DMS79 treated with DMSO at 0.1 percent for 48 hours (cell line): Measurements from ENCODE around the gene PCDHA8.
"Not testable (repeated sequence)": the region's sequence is repeated elsewhere in the genome, so short reads cannot be mapped to it uniquely, and the experiment has no call there.

Experiments
- DNase-seq: peaks from one replicate; lab custom pipeline; 2025; lab: John Stamatoyannopoulos, UW

PCDHA8 gene

GRCh38 chr5:140875085-140876065 lies 34.4 kb downstream of the PCDHA8 start, which contains the start of gene PCDHA12:
PCDHA12 (plus strand) TSS chr5:140875308; CDS start chr5:140875473, 165 bp downstream.
- DNase-seq: no peak

DNA sequence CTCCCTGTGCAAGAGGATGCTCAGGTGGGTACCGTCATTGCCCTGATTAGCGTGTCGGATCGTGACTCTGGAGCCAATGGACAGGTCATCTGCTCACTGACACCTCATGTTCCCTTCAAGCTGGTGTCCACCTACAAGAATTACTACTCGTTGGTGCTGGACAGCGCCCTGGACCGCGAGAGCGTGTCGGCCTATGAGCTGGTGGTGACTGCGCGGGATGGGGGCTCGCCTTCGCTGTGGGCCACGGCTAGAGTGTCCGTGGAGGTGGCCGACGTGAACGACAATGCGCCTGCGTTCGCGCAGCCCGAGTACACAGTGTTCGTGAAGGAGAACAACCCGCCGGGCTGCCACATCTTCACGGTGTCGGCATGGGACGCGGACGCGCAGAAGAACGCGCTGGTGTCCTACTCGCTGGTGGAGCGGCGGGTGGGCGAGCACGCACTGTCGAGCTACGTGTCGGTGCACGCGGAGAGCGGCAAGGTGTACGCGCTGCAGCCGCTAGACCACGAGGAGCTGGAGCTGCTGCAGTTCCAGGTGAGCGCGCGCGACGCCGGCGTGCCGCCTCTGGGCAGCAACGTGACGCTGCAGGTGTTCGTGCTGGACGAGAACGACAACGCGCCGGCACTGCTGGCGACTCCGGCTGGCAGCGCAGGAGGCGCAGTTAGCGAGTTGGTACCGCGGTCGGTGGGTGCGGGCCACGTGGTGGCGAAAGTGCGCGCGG lies 35.7 kb downstream of the PCDHA8 start:
- not testable (repeated sequence) for DNase-seq

DNA sequence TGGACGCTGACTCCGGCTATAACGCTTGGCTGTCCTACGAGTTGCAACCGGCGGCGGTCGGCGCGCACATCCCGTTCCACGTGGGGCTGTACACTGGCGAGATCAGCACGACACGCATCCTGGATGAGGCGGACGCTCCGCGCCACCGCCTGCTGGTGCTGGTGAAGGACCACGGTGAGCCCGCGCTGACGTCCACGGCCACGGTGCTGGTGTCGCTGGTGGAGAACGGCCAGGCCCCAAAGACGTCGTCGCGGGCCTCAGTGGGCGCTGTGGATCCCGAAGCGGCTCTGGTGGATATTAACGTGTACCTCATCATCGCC lies 36.2 kb downstream of the PCDHA8 start:
- DNase-seq: no peak

DNA sequence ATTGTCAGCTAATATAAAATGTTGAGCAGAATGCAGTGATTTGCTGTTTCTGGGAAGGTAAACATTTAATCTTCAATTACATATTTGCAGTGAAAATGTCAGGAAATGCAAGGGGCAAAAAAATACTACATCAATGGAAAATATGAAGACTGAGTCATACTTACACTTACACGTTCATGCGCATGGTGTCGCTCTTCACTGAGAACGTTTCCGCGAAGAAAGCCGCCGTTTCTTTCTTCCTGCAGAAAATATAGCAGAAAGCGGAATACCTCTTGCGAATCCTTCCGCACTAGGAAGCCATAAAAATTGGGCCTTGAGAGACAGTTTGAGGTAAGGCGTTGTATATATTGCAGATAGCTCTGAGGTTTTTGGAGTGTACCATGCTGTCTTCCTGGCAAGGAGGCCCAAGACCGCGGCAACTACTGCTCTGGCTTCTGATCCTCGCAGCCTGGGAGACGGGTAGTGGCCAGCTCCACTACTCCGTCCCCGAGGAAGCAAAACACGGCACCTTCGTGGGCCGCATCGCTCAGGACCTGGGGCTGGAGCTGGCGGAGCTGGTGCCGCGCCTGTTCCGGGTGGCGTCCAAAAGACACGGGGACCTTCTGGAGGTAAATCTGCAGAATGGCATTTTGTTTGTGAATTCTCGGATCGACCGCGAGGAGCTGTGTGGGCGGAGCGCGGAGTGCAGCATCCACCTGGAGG lies 41.1 kb downstream of the PCDHA8 start, which contains the start of gene PCDHA13:
Gene PCDHA13, plus strand, starts transcription at position 236 of the 702 bp plus-strand sequence. Its CDS starts 145 bp downstream, at position 381.
- DNase-seq: no peak

DNA sequence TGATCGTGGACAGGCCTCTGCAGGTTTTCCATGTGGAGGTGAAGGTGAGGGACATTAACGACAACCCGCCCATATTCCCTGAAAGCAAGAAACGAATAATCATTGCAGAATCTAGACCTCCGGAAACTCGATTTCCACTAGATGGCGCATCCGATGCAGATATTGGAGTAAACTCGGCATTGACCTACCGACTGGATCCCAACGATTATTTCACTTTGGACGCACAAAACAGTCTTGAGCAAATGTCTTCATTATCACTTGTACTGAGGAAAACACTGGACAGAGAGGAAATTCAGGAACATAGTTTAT lies 41.6 kb downstream of the PCDHA8 start:
- DNase-seq: no peak

DNA sequence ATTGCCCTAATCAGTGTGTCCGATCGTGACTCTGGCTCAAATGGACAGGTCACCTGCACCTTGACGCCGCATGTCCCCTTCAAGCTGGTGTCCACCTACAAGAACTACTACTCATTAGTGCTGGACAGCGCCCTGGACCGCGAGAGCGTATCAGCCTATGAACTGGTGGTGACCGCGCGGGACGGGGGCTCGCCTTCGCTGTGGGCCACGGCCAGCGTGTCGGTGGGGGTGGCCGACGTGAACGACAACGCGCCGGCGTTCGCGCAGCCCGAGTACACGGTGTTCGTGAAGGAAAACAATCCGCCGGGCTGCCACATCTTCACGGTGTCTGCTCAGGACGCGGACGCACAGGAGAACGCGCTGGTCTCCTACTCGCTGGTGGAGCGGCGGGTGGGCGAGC lies 42.4 kb downstream of the PCDHA8 start:
- DNase-seq: no peak

DNA sequence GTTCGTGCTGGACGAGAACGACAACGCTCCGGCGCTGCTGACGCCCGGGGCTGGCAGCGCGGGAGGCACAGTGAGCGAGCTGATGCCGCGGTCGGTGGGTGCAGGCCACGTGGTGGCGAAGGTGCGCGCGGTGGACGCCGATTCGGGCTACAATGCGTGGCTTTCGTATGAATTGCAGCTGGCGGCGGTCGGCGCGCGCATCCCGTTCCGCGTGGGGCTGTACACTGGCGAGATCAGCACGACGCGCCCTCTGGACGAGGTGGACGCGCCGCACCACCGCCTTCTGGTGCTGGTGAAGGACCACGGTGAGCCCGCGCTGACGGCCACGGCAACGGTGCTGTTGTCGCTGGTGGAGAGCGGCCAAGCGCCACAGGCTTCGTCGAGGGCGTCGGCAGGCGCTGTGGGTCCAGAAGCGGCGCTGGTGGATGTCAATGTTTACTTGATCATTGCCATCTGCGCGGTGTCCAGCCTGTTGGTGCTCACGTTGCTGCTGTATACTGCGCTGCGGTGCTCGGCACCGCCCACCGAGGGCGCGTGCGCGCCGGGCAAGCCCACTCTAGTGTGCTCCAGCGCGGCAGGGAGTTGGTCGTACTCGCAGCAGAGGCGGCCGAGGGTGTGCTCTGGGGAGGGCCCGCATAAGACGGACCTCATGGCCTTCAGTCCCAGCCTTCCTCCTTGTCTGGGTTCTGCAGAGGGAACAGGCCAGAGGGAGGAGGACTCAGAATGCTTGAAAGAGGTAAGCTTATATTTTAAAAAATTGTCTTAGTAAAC lies 43.1 kb downstream of the PCDHA8 start:
- no peak for DNase-seq
